ENCODE data around the gene FHAD1. TPM values are rescaled to one million over a fixed set of nuclear protein-coding genes. Genes with fewer than 3 reads are reported as not detected.

Gene FHAD1
- polyA plus RNA-seq, 3 donors: 2.4 to 3.6 (median 3.2) TPM

DNA sequence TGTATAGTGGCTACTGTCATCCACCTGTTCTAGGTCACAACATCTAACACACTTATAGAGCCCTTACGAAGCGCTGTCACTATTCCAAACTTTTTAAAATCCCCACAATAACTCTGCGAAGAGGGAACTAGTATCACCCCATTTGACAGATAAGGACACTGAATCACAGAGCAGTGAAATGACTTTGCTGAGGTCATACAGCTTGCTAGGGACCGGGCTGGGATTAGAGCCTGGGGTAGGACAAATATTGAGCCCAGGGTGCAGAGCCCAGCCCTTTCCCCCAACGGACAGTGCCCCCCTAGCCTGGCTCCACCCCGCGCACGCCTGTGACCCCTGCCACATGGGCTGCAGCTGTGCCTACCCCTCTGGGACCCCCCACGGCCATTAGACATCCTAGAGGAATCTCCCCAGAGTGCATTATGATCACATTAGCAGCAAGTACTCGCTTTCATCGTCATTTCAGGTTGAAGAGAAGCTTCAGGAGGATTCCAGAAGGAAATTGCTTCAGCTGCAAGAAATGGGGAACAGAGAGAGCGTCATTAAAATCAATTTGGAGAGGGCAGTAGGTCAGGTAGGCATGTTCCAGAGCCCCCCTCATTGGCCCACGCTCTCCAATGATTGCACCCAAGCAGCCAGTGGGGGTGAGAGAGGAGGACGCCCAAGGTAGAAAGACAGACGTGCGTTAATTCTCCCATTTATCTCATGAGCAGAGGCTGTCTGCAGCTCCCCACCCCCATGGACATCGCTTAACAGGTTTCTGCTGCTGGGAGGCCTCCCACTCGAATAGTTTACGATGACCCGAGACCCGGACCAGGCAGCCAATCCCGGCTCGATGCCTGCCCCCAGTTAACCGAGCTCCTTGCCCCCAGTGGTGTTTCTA is 77.2 kb downstream of the FHAD1 start:
- DNase-seq (ENCODE audit: low read depth in 3 of 3, low spot score in 2 of 3): no peak

DNA sequence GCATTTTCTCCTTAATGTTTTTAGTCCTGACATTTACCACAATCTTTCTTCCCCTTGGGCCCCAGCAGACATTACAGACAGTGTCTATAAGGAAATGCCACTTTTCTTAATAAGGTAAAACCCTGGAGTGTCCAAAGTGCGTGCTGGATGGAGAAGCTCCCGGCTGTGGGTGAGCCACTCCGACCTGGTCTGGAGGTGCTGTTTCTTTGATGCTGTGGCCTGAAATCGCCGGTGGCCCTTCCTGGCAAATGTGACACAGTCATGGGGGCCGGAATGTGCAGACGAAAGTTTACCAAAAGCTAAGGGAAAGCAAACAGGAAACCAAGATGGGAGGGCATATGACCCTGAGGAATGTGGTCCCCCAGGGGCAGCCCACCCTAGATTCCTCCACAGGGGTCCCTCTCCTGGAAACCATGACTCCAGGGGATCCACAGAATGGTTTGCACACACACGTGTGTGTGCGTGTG is 77.9 kb downstream of the FHAD1 start:
- no peak for DNase-seq (ENCODE audit: low read depth in 3 of 3, low spot score in 2 of 3)

DNA sequence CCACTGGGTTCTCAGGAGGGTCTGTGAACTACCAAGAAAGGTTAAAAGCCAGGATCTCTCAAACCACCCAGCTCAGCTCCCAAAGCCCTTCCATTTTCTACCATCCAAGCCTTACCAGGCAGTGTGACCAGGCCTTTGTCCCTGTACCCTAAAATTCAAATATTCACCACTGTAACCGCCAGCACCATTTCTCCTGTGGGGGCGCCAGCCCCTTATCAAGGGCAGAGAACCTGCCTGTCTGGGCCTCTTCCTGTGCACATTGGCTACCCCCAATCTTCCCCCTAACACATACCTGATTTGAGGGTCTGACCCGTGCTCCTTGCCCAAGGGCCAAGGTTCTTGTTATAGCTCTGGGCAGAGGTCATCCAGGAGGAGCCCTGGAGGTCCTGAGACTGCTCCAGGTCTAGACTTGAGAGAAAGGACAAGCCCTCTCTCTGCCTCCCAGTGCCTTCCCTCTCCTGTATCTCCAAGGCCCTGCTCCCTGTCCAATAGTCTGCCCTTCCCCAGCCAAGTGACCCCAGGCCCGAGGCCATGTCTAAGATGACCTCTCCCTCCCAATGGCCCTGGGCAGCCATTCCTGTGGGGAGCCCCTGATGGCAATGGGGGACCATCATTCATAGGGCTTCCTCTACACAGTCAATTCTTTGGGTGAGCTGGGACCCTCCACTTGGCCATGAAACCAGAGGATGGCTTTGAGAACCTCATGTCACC is 78.5 kb downstream of the FHAD1 start:
- DNase-seq (ENCODE audit: low read depth in 3 of 3, low spot score in 2 of 3): no peak

DNA sequence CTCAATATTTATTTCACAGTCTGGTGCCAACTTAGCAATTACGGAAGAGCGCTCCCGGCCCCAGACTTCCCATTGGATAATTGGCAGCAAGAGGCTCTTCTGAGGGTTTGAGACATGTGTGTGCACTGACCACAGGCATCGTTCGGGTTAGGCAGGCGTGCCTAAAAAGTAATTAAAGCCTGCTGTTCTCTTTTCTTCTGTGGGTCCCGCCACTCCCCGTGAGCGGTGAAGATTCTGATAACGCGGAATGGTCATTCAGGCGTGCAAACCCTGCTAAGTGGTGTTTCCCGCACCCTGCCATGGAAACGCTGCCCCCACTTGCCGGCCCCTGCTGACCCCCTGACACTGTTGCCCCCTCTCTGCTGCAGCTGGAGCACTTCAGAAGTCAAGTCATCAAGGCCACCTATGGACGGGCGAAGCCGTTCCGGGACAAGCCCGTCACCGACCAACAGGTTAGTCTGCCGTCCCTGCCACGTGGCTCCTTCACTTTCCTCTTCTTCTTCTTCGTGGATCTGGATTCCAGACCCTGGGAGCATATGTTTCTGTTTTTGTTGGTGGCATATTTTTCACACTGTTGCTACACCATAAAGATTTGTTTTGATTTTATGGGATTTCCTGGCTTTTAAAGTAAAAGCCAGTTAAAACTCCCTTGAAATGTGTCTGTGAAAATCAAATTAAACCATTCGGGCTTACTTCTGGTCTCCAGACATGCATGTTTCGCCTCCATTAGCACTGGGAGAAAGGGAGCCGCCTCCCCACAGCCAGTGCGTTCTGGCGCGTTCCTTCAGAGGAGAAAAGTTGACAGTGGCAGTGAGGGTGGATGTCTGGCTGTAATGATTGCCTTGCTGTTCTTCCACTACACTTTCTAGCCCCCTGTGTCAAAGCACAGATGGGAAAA is 79.9 kb downstream of the FHAD1 start:
- DNase-seq (ENCODE audit: low read depth in 3 of 3, low spot score in 2 of 3): no peak

DNA sequence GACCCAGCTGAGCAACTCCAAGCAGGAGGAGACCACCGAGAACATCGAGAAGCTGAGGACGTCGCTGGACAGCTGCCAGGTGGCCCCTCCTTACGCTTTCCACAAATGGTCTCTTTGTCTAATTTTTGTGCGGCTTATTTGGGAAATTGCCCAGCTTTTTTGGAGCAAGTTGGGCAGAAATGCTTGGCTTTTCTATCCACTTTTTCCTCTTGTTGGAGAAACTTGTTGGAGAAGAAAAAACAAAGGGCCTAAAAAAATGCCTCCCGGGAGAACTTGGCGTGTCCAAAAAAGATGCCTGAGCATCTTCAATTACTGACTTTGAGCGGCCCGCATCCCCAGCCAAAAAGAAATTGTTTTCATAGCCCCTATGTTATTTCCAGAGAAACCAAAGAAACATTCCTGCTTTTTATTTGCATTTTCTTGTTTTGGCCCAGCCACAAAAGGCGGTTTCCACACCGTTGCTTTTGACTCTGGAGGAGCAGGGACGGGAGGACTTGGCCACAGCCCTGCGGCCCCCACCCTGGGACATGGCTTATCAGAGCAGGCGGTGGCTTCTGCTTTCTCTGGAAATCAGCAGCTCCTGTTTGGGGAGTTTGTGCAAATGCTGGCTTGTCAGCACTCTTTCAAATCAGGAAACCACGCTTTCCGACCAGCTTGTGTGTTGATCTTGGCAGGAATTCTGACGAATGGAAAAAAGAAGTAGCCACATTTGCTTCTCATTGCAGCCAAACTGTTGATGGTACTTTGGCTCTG is 81.5 kb downstream of the FHAD1 start:
- no peak for DNase-seq (ENCODE audit: low read depth in 3 of 3, low spot score in 2 of 3)

DNA sequence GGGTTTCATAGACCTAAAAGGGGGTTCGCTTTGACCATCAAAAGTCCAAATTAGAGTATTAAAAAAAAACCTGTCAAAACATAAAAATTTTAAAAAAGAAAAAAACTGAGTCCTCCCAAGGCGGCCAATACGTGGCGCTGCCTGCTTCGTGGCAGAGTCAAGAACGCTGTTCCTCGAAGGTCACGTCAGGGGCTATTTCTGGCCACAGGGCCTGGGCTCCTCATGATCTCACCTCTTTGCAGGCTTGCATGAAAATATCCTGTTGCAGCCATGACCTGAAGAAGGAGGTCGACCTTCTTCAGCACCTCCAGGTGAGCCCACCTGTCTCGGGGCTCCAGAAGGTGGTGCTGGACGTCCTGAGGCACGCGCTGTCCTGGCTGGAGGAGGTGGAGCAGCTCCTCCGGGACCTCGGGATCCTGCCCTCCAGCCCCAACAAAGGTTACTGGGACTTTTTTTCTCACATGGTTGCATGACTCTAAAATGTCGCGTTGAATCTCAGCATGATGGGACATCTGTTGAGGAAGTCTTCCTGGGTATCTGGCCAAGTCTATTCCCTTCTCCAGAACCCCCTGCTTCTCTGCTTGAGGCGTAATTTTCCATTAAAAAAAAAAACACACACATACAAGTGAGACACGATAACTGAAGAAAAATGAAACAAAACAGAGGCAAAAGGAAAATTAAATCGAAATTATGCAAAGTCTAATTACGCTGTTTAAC is 82.2 kb downstream of the FHAD1 start:
- DNase-seq (ENCODE audit: low read depth in 3 of 3, low spot score in 2 of 3): no peak

DNA sequence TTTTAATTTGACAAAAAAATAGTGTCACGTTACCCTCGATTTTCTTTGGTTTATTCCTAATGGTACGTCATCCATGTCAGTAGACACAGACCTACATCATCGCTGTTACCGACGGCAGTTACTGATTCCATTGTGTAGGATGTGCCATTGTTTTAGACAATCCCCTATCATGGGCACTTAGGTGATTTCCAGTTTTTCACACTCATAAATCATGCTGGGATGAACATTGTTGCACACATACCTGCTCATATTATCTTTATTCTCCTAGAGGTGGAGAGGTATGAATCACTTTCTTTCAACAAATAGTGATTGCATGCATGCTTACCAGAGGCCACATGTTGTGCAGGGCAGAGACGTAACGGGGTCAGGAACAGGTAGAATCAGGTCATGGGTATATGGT is 83.0 kb downstream of the FHAD1 start:
- DNase-seq (ENCODE audit: low read depth in 3 of 3, low spot score in 2 of 3): no peak

DNA sequence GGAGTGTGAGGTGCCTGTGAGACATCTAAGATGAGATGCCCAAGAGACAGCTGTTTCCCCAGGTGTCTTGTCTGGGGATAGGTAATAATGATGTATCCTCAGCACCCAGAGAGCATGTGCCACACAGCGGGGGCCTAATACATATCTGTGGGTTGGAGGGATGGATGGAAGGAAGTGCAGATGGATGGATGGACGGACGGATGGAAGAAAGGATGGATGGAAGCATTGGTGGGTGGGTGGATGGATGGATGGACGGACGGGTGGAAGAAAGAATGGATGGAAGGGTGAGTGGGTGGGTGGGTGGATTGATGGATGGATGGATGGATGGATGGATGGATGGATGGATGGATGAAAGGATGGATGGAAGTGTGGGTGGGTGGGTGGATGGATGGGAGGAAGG is 84.2 kb downstream of the FHAD1 start:
- DNase-seq (ENCODE audit: low read depth in 3 of 3, low spot score in 2 of 3): no peak

DNA sequence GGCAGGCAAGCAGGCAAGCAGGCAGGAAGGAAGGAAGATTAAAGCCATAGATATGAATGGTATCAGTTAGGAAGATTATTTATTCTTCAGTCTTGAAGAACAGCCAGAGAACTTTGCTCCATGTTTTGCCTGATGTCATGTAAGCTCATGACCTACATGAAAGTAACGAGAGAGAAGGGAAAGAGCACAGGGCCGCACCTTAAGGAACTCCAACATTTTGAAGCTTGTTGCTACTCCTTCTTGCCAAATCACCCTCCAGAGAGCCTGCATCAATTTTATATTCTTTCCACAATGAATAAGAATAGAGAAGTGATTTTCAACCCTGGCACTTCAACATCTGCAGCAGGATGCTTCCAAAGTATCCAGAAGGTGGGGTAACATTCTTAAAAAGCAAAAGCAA is 84.7 kb downstream of the FHAD1 start:
- DNase-seq (ENCODE audit: low read depth in 3 of 3, low spot score in 2 of 3): no peak

DNA sequence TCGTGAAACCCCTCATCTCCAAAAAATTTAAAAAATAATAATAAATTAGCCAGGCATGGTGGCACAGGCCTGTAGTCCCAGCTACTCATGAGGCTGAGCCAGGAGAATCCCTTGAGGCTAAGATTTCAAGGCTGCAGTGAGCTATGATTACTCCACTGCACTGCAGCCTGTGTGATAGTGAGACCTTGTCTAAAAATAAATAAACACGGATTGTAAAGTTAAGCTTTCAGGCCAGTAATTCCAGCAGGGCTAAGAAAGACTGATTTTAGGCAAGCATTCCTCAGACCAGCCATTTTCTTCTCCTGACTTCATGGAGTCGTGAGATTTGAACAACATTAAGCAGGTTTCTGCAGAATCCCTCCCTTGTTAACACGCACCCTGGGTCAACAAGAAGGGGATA is 85.5 kb downstream of the FHAD1 start:
- no peak for DNase-seq (ENCODE audit: low read depth in 3 of 3, low spot score in 2 of 3)

DNA sequence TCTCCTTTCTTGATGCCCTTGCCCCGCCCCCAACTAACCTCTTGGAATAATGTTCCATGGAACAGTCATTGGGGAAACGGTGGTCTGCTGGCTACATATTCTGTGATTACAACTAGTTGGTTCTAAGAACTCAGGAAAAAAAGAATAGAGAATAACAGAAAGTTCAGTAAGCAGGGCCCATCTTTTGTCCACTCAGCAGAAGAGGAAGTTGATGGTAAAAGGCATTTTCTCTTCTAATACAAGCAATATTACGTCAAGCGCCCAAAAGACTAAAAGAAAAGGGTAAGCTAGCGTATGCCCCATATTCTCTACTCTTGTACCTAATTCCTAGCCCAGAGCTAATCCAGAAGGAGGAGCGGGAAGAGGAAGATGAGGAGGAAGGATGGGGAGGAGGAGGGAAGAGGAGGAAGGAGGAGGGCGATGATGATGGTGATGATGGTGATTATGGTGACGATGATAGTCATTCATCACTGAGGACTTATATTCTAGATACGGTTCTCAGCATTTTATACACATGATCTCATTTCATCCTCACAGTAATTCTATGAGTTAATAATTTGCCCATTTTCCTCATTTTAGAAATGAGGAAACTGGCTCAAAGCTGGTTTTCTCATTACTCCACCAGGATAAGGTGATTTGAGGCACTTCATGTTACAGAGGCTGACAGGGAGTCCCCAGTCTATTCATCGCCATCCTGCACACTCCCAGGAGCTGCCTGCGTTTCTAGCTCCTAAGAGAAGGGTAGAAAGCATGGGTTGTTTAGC is 86.1 kb downstream of the FHAD1 start:
- DNase-seq (ENCODE audit: low read depth in 3 of 3, low spot score in 2 of 3): no peak

DNA sequence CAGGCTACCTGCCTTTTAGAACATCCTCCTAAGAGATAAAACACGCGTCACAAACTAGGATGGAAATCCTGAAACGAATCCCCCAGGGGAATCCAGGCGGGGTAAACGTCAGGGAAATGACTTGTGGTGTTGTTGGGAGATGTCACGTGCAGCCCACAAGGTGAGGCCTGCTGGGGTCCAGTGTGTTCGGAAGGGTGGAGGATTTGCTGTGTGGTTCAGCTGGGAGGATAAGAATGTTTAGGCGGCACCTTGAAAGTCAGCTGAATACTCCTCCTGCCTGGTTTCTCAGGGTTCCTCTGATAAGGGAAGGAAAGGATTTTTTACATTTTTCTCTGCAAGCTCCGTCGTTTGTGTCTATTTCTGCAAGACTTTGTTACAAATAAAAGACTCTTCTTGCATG is 88.0 kb downstream of the FHAD1 start:
- DNase-seq (ENCODE audit: low read depth in 3 of 3, low spot score in 2 of 3): no peak

DNA sequence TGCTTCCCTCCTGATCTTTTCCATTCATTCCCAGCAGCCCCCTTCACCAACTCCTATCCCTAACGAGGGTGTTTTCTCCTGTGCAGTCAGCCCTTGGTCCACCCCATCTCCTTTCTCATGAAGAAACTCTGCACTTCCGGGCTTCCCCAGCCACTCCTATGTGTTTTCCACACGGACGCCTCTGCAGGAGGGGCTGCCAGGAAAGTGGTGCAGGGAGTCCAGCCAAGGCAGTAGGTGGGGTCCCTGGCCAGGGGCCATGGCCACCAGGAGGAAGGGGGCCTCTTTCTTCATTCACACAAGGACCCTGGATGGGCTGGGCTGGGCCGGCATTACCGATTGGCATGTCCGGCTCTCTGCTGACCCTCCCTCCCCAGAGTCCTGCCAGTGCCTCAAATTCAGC is 89.8 kb downstream of the FHAD1 start:
- DNase-seq (ENCODE audit: low read depth in 3 of 3, low spot score in 2 of 3): no peak

DNA sequence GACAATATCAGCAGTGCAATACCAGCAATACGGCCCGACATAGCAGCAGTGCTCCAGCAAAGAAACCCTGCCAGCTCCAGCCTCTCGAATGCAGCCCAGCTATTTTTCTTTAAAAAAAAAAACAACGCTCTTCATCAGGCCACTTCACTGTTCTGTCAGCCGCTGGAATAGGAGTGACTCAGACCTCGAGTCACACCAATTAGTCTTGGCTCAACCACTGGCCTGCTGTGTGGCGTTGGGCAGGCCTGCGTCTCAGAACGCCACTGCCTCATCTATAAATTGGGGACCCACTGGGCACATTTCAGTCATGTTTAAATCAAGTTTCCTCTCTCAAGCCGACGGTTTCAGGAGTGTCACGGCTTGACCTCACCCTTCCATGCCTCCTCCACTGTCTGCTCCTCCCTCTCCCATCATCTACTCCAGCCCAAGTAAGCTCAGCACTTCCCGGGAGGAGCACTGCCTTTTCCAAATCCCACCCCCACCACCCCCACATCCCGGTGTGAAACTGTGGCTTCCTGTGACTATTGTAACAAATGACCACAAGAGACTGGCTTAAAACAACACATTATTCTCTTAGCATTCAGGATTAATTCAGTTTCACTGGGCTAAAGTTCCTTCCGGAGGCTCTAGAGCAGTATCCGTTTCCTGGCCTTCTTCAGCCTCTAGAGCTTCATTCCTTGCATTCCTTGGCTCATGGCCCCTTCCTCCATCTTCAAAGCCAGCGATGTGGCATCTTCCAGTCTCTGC is 90.8 kb downstream of the FHAD1 start:
- no peak for DNase-seq (ENCODE audit: low read depth in 3 of 3, low spot score in 2 of 3)

DNA sequence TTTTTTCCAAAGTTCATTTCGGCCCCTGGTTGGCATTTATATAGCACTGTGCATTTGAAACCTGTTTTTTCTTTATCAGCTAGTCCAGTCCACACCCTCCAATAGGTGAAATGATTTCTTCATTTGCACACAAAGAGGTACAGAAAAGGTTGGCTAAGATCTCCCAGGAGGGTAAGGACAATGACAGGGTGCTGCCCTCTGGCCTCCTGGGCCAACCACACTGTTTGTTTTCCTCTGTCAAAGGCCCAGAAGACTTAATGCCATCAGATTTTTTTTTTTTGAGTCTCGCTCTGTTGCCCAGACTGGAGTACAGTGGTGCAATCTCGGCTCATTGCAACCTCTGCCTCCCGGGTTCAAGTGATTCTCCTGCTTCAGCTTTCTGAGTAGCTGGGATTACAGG is 92.5 kb downstream of the FHAD1 start:
- no peak for DNase-seq (ENCODE audit: low read depth in 3 of 3, low spot score in 2 of 3)

DNA sequence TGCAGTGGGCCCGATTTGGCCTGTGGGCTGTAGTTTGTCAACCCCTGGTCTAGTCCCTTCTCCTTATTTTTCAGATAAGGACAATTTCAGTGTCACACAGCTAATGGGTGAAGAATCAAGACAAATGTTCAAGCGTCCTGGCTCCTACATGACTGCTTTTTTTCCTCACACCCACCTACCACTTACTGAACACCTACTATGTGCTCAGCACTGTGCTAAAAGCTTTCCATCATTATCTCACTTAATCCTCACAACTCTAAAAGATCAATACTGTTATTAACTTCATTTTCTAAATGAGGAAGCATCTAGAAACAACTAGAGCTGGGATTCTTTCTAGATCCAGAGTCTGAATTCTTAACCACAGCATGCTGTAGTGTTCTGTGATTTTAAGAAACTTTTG is 94.2 kb downstream of the FHAD1 start:
- DNase-seq (ENCODE audit: low read depth in 3 of 3, low spot score in 2 of 3): no peak

DNA sequence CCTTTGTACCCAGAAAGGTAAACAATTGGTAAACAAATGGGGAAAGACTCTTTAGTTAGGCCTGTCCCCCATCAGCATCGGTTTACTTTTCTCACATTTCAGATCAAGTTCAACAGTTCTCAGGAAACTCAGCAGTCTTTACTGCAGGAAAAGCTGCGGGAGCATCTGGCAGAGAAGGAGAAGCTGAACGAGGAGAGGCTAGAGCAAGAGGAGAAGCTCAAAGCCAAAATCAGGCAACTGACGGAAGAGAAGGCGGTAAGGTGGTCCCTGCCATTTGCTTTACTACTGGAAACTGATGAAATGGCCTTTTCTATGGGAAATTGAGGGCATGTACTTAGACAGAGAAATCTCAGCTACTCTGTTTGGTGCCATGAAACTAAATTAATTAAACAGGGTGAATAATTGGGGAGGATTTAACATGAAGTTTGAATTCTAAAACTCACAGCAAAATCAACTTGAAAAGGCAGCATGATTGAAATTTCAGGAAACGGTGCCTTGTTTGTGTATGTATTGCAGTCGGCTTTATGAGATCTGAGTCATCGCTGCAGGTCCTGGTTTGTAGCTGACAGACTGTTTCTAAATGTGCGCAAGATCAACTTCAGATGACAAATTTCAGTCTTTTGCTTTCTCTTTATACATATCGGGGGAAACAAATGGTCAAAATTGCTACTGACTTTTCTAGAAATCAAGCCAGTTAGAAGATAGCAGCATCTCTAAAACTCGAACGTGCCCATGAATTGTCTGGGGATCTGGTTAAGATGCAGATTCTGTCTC is 94.8 kb downstream of the FHAD1 start:
- no peak for DNase-seq (ENCODE audit: low read depth in 3 of 3, low spot score in 2 of 3)

Measured in right renal cortex interstitium (tissue), 3 donors.